Measurements from ENCODE around the gene ZC2HC1B.
A peak's percentile ranks its signal among the peaks of the same experiment; 100 is the strongest.
"Not testable (repeated sequence)": the region's sequence is repeated elsewhere in the genome, so short reads cannot be mapped to it uniquely, and the experiment has no call there.

ZC2HC1B gene

DNA sequence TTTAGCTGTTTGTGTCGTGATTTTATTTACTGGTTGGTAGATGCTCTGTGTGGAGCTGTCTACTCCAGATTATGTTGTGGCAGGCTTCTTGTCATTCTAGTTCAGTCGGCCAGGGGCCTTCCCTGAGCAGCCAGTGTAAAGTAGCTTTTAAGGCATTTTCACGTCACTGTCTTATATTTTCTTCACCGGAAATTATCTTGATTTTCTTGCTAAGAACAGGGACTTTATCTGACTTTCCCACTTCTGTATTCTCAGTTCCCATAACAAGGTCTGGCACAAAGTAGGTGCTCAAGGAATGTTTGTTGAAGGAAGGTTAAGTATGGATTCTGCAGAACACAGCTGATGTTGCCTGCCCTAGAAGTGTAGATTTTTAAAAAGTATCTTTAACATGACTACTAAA, 20.3 kb upstream of the ZC2HC1B start:
- peak overlapping the region; percentile 84 for H3K4me3 ChIP-seq (ENCODE audit: low read depth, low read length)
- no peak for DNase-seq (ENCODE audit: low read depth)
- TF ChIP-seq CTCF (IDR thresholded peaks at IDR 0.05; ENCODE audit: low read depth, low read length, missing control alignments) = no peak

DNA sequence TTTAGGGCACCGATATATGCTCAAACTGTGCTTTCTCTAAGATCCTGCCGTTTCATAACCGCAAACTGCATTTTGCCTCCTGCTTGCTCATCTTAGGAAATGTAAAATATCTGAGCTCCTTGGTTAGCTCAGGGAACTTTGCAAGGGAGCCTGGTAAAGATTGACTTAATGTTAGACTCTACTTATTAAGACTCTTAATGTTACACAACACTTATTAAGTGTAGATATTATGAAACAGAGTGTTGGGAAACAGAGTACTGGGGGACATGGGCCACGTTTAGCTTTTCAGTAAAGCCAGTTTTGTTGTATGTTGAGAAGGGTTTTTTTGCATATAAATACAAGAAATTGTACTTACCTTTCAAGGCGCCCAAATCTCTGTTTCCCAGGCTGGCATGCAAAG, 19.2 kb upstream of the ZC2HC1B start:
- TF ChIP-seq CTCF (IDR thresholded peaks at IDR 0.05; ENCODE audit: low read depth, low read length, missing control alignments) = no peak
- no peak for DNase-seq (ENCODE audit: low read depth)
- no peak overlapping the region for H3K4me3 ChIP-seq (ENCODE audit: low read depth, low read length)

DNA sequence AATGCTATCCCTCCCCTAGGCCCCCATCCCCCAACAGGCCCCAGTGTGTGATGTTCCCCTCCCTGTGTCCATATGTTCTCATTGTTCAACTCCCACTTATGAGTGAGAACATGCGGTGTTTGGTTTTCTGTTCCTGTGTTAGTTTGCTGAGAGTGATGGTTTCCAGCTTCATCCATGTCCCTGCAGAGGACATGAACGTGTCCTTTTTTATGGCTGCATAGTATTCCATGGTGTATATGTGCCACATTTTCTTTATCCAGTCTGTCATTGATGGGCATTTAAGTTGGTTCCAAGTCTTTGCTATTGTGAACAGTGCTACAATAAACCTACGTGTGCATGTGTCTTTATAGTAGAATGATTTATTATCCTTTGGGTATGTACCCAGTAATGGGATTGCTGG, 12.6 kb upstream of the ZC2HC1B start:
- not testable (repeated sequence) for DNase-seq (ENCODE audit: low read depth); H3K4me3 ChIP-seq (ENCODE audit: low read depth, low read length)

DNA sequence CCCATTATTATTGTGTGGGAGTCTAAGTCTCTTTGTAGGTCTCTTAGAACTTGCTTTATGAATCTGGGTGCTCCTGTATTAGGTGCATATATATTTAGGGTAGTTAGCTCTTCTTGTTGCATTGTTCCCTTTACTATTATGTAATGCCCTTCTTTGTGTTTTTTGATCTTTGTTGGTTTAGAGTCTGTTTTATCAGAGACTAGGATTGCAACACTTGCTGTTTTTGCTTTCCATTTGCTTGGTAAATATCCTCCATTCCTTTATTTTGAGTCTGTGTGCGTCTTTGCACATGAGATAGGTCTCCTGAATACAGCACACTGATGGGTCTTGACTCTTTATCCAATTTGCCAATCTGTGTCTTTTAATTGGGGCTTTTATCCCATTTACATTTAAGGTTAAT, 9.2 kb upstream of the ZC2HC1B start:
- H3K4me3 ChIP-seq (ENCODE audit: low read depth, low read length); DNase-seq (ENCODE audit: low read depth): not testable (repeated sequence)

GRCh38 chr6:143856762-143857161, 7.5 kb upstream of the ZC2HC1B start:
- H3K4me3 ChIP-seq (ENCODE audit: low read depth, low read length); DNase-seq (ENCODE audit: low read depth): not testable (repeated sequence)

- no peak for DNase-seq (ENCODE audit: low read depth)
- H3K4me3 ChIP-seq (ENCODE audit: low read depth, low read length) = no peak overlapping the region
- no peak for TF ChIP-seq CTCF (IDR thresholded peaks at IDR 0.05; ENCODE audit: low read depth, low read length, missing control alignments)
Measured at GRCh38 chr6:143857651-143858050, 6.6 kb upstream of the ZC2HC1B start.

- TF ChIP-seq CTCF (IDR thresholded peaks at IDR 0.05; ENCODE audit: low read depth, low read length, missing control alignments) = no peak
- no peak overlapping the region for H3K4me3 ChIP-seq (ENCODE audit: low read depth, low read length)
- DNase-seq (ENCODE audit: low read depth) = no peak
Measured at GRCh38 chr6:143859891-143860660, 4.2 kb upstream of the ZC2HC1B start.

GRCh38 chr6:143863771-143864170, 503 bp upstream of the ZC2HC1B start:
- TF ChIP-seq CTCF (IDR thresholded peaks at IDR 0.05; ENCODE audit: low read depth, low read length, missing control alignments) = no peak
- DNase-seq (ENCODE audit: low read depth) = no peak
- no peak overlapping the region for H3K4me3 ChIP-seq (ENCODE audit: low read depth, low read length)
